Hepatocyte (in vitro differentiated cells): Measurements from ENCODE around the gene ZNF692. TPM values are rescaled to one million over a fixed set of nuclear protein-coding genes. Genes with fewer than 3 reads are reported as not detected.

Source experiments
- DNase-seq: peaks from one replicate; pipeline ENCODE4 v3.0.0-alpha.2; 2016; ENCODE audit warnings: low spot score
- H2AFZ ChIP-seq: fragments of 200-600 bp; sonication (generic); 2 replicates; pipeline ENCODE4 v1.6.0; 2016; ENCODE audit warnings: antibody characterized with exemption, mild to moderate bottlenecking
- H3K27ac ChIP-seq: fragments of 200-600 bp; sonication (generic); 2 replicates; pipeline ENCODE4 v1.5.1; 2016; ENCODE audit warnings: mild to moderate bottlenecking
- H3K27me3 ChIP-seq: fragments of 200-600 bp; sonication (generic); 2 replicates; pipeline ENCODE4 v1.6.1; 2016
- H3K36me3 ChIP-seq: fragments of 200-600 bp; sonication (generic); replicated peaks from 2 replicates; pipeline ENCODE4 v1.5.1; 2016; ENCODE audit warnings: low read depth; ENCODE audit not compliant: insufficient read depth
- H3K4me1 ChIP-seq: fragments of 200-600 bp; sonication (generic); 2 replicates; pipeline ENCODE4 v1.5.1; 2016; ENCODE audit warnings: mild to moderate bottlenecking, moderate library complexity; ENCODE audit not compliant: insufficient read depth
- H3K4me2 ChIP-seq: fragments of 200-600 bp; sonication (generic); 2 replicates; pipeline ENCODE4 v1.6.0; 2016
- H3K4me3 ChIP-seq: fragments of 200-600 bp; sonication (generic); 2 replicates; pipeline ENCODE4 v1.5.1; 2016; ENCODE audit warnings: mild to moderate bottlenecking
- H3K79me2 ChIP-seq: fragments of 200-600 bp; sonication (generic); 2 replicates; pipeline ENCODE4 v1.6.0; 2017; ENCODE audit warnings: mild to moderate bottlenecking
- H3K9me2 ChIP-seq: fragments of 200-600 bp; sonication (generic); replicated peaks from 2 replicates; pipeline ENCODE4 v1.6.0; 2017; ENCODE audit warnings: mild to moderate bottlenecking; ENCODE audit not compliant: insufficient read depth
- H3K9me3 ChIP-seq: fragments of 200-600 bp; sonication (generic); 2 replicates; pipeline ENCODE4 v1.5.1; 2016; ENCODE audit warnings: low read depth, mild to moderate bottlenecking
- H4K20me1 ChIP-seq: fragments of 200-600 bp; sonication (generic); 2 replicates; pipeline ENCODE4 v1.6.0; 2016; ENCODE audit warnings: mild to moderate bottlenecking; ENCODE audit not compliant: insufficient read depth, poor library complexity, severe bottlenecking
- CTCF ChIP-seq: fragments of 200-600 bp; sonication (generic); IDR thresholded peaks from 2 replicates; pipeline ENCODE4 v1.5.1; 2016; ENCODE audit warnings: antibody characterized with exemption, mild to moderate bottlenecking; ENCODE audit not compliant: poor library complexity
- EZH2 ChIP-seq: fragments of 200-600 bp; sonication (generic); IDR thresholded peaks from 2 replicates; pipeline ENCODE4 v1.6.1; 2016; ENCODE audit warnings: antibody characterized with exemption, mild to moderate bottlenecking, borderline replicate concordance
- EZH2phosphoT487 ChIP-seq: fragments of 200-600 bp; sonication (generic); IDR thresholded peaks from one replicate; pipeline ENCODE4 v1.6.1; 2018; ENCODE audit warnings: antibody characterized with exemption, mild to moderate bottlenecking, low read depth, moderate library complexity; ENCODE audit not compliant: unreplicated experiment, severe bottlenecking
- WGBS: methylation state at CpG from one replicate; pipeline ENCODE4 v1.1.6; 2016; ENCODE audit warnings: low lambda C conversion rate; ENCODE audit errors: missing lambda C conversion rate; 5-methylcytosine and 5-hydroxymethylcytosine counted together
- polyA plus RNA-seq: library from polyadenylated mRNA; unstranded; fragments of >200 nt; fragmentation: Nextera tagmentation; extraction: Ambion mirVana; gene quantifications from 2 replicates; pipeline ENCODE4 v1.2.1, GENCODE V29; 2016
- total RNA-seq: library from RNA; depleted of rRNA; stranded (reverse); fragments of >200 nt; gene quantifications from 2 replicates; pipeline ENCODE4 v1.2.3, GENCODE V29; 2014

ZNF692 gene
- total and polyA plus RNA-seq, 2 experiments from 2014 or later, result 42.1 to 60.8 TPM

DNA sequence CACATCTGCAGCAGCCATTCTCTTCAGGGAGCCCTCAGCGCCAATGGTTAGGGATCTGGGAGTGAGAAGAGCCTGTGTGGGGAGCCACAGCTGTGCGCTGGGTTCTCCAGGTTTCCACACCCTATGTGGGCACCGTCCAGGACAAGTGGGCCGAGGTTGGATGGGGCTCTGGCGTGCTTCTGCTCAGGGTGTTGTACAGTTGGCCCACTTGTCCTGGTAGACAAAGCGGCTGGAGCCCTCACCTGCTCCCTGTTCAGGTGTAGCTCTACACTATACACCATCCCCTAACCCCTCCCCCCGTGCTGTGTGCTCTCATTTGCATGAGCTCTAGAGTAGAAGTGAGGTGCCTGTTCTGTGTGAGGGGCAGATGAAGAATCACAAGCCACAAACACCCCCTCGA is 45.3 kb downstream of the ZNF692 start:
- H3K4me3 ChIP-seq, result no peak overlapping the region
- WGBS, result 98% methylated on average over 8 of the region's 8 CpGs
- H3K4me1 ChIP-seq, result no peaks in the 10 kb centered on the region
- no peaks in the 10 kb centered on the region for H4K20me1 ChIP-seq
- H3K9me3 ChIP-seq, result no peaks in the 10 kb centered on the region
- DNase-seq, result no peak
- H2AFZ ChIP-seq, result no peak overlapping the region
- no peaks in the 10 kb centered on the region for H3K9me2 ChIP-seq
- H3K36me3 ChIP-seq, result no peaks in the 10 kb centered on the region
- no peak overlapping the region for H3K4me2 ChIP-seq
- H3K27ac ChIP-seq, result no peak overlapping the region
- peaks cover 2% of the 10 kb centered on the region for H3K79me2 ChIP-seq
- TF ChIP-seq EZH2phosphoT487, result no peak
- no peak for TF ChIP-seq CTCF
- TF ChIP-seq EZH2, result no peak
- no peaks in the 10 kb centered on the region for H3K27me3 ChIP-seq

- TF ChIP-seq EZH2phosphoT487, result no peak
- TF ChIP-seq CTCF, result no peak
- no peak for TF ChIP-seq EZH2
- Histone ChIP-seq H4K20me1 (no peaks in the 10 kb centered on the region), H3K4me2 (no peak overlapping the region), H3K9me2 (no peaks in the 10 kb centered on the region), H2AFZ (no peak overlapping the region), H3K27ac (no peak overlapping the region), H3K4me3 (no peak overlapping the region), H3K79me2 (no peaks in the 10 kb centered on the region), H3K36me3 (no peaks in the 10 kb centered on the region), H3K27me3 (no peaks in the 10 kb centered on the region), H3K4me1 (no peaks in the 10 kb centered on the region), H3K9me3 (no peaks in the 10 kb centered on the region)
- DNase-seq, result no peak
- 97% methylated on average over 18 of the region's 23 CpGs for WGBS
Observed at GRCh38 chr1:248812736-248813425, 46.0 kb downstream of the ZNF692 start.

DNA sequence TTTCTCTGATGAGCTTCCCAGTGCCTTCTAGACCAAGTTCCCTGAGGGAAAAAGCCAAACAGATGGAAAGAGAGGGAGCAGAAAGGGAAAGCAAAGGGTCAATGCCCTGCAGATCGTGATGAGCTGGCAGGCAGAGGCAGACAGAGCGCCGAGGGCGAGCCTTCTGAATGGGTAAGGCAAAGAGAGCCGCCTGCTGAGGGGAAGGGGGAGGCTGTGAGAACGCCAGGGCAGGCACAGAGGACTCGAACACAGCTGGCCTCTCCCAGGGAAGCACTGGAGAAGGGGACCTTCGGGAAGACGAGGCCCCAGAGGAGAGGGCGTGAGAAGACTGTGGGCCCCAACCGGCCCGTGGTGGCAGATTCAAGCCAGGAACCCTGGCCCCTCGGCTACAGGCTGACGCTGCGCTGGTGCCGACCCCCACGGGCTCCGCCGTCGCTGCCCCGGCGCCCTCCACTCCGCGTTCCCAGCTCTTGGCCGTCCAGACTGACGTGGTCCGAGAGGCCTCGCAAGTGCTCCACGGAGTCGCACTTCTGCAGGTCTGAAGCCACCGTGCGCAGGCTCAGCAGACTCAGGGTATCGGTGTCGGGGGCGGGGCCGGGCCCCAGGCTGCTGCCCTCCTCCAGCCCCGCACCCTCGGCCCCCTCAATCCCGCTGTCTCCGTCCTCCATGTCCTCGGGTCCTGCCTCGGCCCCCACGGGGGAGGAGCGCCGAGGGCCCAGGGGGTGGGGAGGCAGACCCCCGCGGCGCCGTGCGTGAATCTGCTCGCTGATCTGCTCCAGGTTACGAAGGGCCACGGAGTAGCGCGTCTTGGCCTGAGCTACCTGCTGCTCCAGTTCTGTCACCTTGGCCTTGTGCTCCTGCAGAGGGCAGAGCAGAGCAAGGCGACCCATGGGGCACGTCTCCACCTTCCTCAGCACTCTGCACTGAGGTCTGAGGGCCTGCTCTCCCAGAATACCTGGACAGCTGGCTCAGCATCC is 47.1 kb downstream of the ZNF692 start:
- WGBS, result 96% methylated on average over 42 of the region's 57 CpGs
- H3K4me2 ChIP-seq, result no peak overlapping the region
- H3K36me3 ChIP-seq, result no peaks in the 10 kb centered on the region
- no peak for DNase-seq
- no peaks in the 10 kb centered on the region for H3K79me2 ChIP-seq
- no peaks in the 10 kb centered on the region for H3K9me2 ChIP-seq
- H3K4me1 ChIP-seq, result no peaks in the 10 kb centered on the region
- no peak overlapping the region for H3K4me3 ChIP-seq
- no peaks in the 10 kb centered on the region for H3K9me3 ChIP-seq
- H4K20me1 ChIP-seq, result no peaks in the 10 kb centered on the region
- H3K27me3 ChIP-seq, result no peaks in the 10 kb centered on the region
- TF ChIP-seq EZH2phosphoT487 (no peak), CTCF (peak; percentile 3), EZH2 (no peak)
- no peak overlapping the region for H2AFZ ChIP-seq
- no peak overlapping the region for H3K27ac ChIP-seq
